Esophagus squamous epithelium (tissue), 4 donors: Measurements from ENCODE around the gene PCDHGB5.

Source experiments
- CTCF ChIP-seq, 6 experiments: fragments of 450-650 bp in 4 of 6; fragments of 200-600 bp in 2 of 6; sonication (generic) in 2 of 6; IDR thresholded peaks; one replicate each; pipeline ENCODE4 v1.5.1; 2016 to 2019; ENCODE audit warnings: antibody characterized with exemption in 6 of 6, mild to moderate bottlenecking in 4 of 6, moderate library complexity in 4 of 6
- POLR2A ChIP-seq, 4 donors: fragments of 450-650 bp; IDR thresholded peaks; one replicate each; pipeline ENCODE4 v1.6.1; 2017; ENCODE audit warnings: antibody characterized with exemption in 4 of 4, mild to moderate bottlenecking in 4 of 4, moderate library complexity in 3 of 4

- TF ChIP-seq CTCF (IDR thresholded peaks at IDR 0.05) (no peak), POLR2A (IDR thresholded peaks at IDR 0.05) (no peak)
Observed at GRCh38 chr5:141399555-141400258, 2.0 kb downstream of the PCDHGB5 start.
